K562 (cell line): ENCODE data around the gene ARSA. TPM values are rescaled to one million over a fixed set of nuclear protein-coding genes. Genes with fewer than 3 reads are reported as not detected.

Source experiments
- ATAC-seq: fragments of 200-7000 bp; cut with Tn5 transposase; 3 replicates; pipeline ENCODE4 v1.9.1; 2020; ENCODE audit warnings: moderate library complexity
- BruUV-seq: library from RNA; stranded (reverse); fragments of 400-500 nt; replicated peaks from 2 replicates; lab custom pipeline; 2021; lab: Mats Ljungman, UMichigan
- CTCF ChIA-PET: fragments of 300-600 bp; formaldehyde crosslinking; extraction: SDS; loops from one replicate; lab custom pipeline; 2021; ENCODE audit warnings: low intra/inter-chr PET ratio; lab: Yijun Ruan, JAX
- POLR2A ChIA-PET: fragments of 300-600, 350-650 bp; sonication (Branson Sonifier 250); formaldehyde crosslinking; extraction: SDS; loops from one replicate; lab custom pipeline; 2021; ENCODE audit warnings: antibody characterized with exemption, inconsistent platforms; lab: Yijun Ruan, JAX
- DNase-seq, 4 experiments: peaks; one replicate each; pipeline versions ENCODE4 v3.0.0 to v3.0.0-alpha.2; 2011 to 2018; ENCODE audit warnings: low spot score in 3 of 4, mixed read lengths in 3 of 4; ENCODE audit errors: extremely low read depth in 1 of 4
- FAIRE-seq: peaks from 2 replicates; lab custom pipeline; 2011; peaks lifted over from hg19 to GRCh38; lab: Jason Lieb, UNC
- H2AFZ ChIP-seq: 2 replicates; pipeline ENCODE4 v1.6.0; 2011; ENCODE audit warnings: low read depth, low read length, control low read depth, inconsistent platforms
- H3K27ac ChIP-seq: fragments of 200-600 bp; 3 replicates; pipeline ENCODE4 v1.8.0; 2011; ENCODE audit warnings: low read depth, mild to moderate bottlenecking, control low read depth, inconsistent platforms, low read length, moderate library complexity, mixed read lengths; ENCODE audit errors: extremely low read depth
- H3K27me3 ChIP-seq, 2 experiments: fragments of 300-600 bp in 1 of 2; 2 replicates in 1 of 2; 3 replicates in 1 of 2; pipeline versions ENCODE4 v1.6.0 to v1.8.0; 2011; ENCODE audit warnings: inconsistent platforms in 2 of 2, low read length in 2 of 2, mild to moderate bottlenecking in 1 of 2, mixed read lengths in 1 of 2, moderate library complexity in 1 of 2; ENCODE audit not compliant: control insufficient read depth in 2 of 2, insufficient read depth in 2 of 2
- H3K36me3 ChIP-seq: fragments of 300-600 bp; 3 replicates; pipeline ENCODE4 v1.8.0; 2011; ENCODE audit warnings: mild to moderate bottlenecking, low read length, inconsistent platforms; ENCODE audit not compliant: control insufficient read depth, insufficient read depth
- H3K4me1 ChIP-seq, 2 experiments: fragments of 200-600 bp in 1 of 2; replicated peaks in 1 of 2; 2 replicates in 1 of 2; 3 replicates in 1 of 2; pipeline versions ENCODE4 v1.5.1 to v1.8.0; 2011; ENCODE audit warnings: inconsistent platforms in 2 of 2, low read length in 2 of 2, mild to moderate bottlenecking in 1 of 2, mixed read lengths in 1 of 2, moderate library complexity in 1 of 2; ENCODE audit not compliant: control insufficient read depth in 2 of 2, insufficient read depth in 2 of 2
- H3K4me2 ChIP-seq: 2 replicates; pipeline ENCODE4 v1.6.1; 2011; ENCODE audit warnings: low read length, control low read depth, inconsistent platforms, mixed read lengths; ENCODE audit not compliant: insufficient read depth
- H3K4me3 ChIP-seq: fragments of 200-600 bp; sonication (generic), shearing (Covaris generic); 2 replicates; pipeline ENCODE4 v1.5.1; 2016; ENCODE audit warnings: control low read depth, inconsistent platforms
- H3K79me2 ChIP-seq: fragments of 200-600 bp; 3 replicates; pipeline ENCODE4 v1.8.0; 2011; ENCODE audit warnings: low read length, inconsistent platforms; ENCODE audit not compliant: control insufficient read depth, insufficient read depth
- H3K9ac ChIP-seq, 2 experiments: 2 replicates each; pipeline versions ENCODE4 v1.6.0 to v1.6.1; 2011; ENCODE audit warnings: low read depth in 2 of 2, low read length in 2 of 2, control low read depth in 1 of 2, inconsistent platforms in 1 of 2, mild to moderate bottlenecking in 1 of 2, mixed read lengths in 1 of 2; ENCODE audit not compliant: insufficient read depth in 1 of 2
- H3K9me1 ChIP-seq: one replicate; pipeline ENCODE4 v1.6.0; 2011; ENCODE audit warnings: inconsistent platforms, mild to moderate bottlenecking, low read length, moderate library complexity; ENCODE audit not compliant: control insufficient read depth, insufficient read depth
- H3K9me3 ChIP-seq: replicated peaks from 2 replicates; pipeline ENCODE4 v1.5.1; 2011; ENCODE audit warnings: low read depth, low read length, inconsistent platforms; ENCODE audit not compliant: control insufficient read depth, insufficient read depth
- H4K20me1 ChIP-seq: replicated peaks from 2 replicates; pipeline ENCODE4 v1.6.1; 2011; ENCODE audit warnings: low read length, inconsistent platforms, mixed read lengths; ENCODE audit not compliant: control insufficient read depth, insufficient read depth
- ATF1 ChIP-seq, 2 experiments: fragments of 450-650 bp in 1 of 2; IDR thresholded peaks; 2 replicates each; pipeline ENCODE4 v1.6.1; 2016; ENCODE audit warnings: missing compliant biosample characterization in 1 of 2, missing genetic modification characterization in 1 of 2
- NFATC3 ChIP-seq: fragments of 450-650 bp; IDR thresholded peaks from 2 replicates; pipeline ENCODE4 v1.6.1; 2017; ENCODE audit warnings: mild to moderate bottlenecking
- SRSF7 ChIP-seq: fragments of 200-400 bp; formaldehyde crosslinking; optimal IDR thresholded peaks from 2 replicates; pipeline ENCODE3; 2017; ENCODE audit warnings: mild to moderate bottlenecking, low read depth, low read length
- ZNF431 ChIP-seq: sonication (generic); formaldehyde crosslinking; IDR thresholded peaks from 2 replicates; pipeline ENCODE4 v1.8.0; 2022; ENCODE audit warnings: mild to moderate bottlenecking, missing genetic modification reagents
- WGBS: fragments of 100-300 bp; shearing (Covaris generic); methylation state at CpG from one replicate; pipeline ENCODE4 v1.1.6; 2016; ENCODE audit warnings: low coverage, mixed read lengths; ENCODE audit not compliant: insufficient coverage; ENCODE audit errors: missing lambda C conversion rate; 5-methylcytosine and 5-hydroxymethylcytosine counted together
- in situ Hi-C: fragments of 300-500 bp; cut with MboI; formaldehyde crosslinking; loops from 4 replicates; pipeline ENCODE4 v1.15.0; 2018; ENCODE audit warnings: inconsistent platforms, mixed read lengths
- intact Hi-C: fragments of 100-400 bp; cut with micrococcal nuclease; formaldehyde crosslinking; loops from 2 replicates; pipeline ENCODE4 v1.14.2; 2022
- polyA plus RNA-seq, 8 experiments: library from polyadenylated mRNA; depleted of rRNA in 4 of 8; stranded (reverse) in 5 of 8; unstranded in 3 of 8; fragments of >200 nt; fragmentation: Nextera tagmentation in 2 of 8; fragmentation: Illumina TruSeq in 1 of 8; extraction: Ambion mirVana in 2 of 8; extraction: Trizol in 1 of 8; gene quantifications; 2 replicates each; pipeline versions ENCODE4 v1.2.1 to v1.2.3, GENCODE V29; 2011 to 2014; ENCODE audit warnings: inconsistent platforms in 1 of 8, missing spikeins in 1 of 8
- total RNA-seq, 7 experiments: library from RNA; depleted of rRNA in 6 of 7; stranded (reverse); fragments of >200 nt in 6 of 7; fragmentation: Illumina TruSeq in 2 of 7; extraction: Trizol in 2 of 7; gene quantifications; 2 replicates each; pipeline versions ENCODE4 v1.2.1 to v1.2.3, GENCODE V29; 2011 to 2021; ENCODE audit warnings: low replicate concordance in 1 of 7
- TF ChIP-seq, protein P1 (sequence below): fragments of 450-650 bp; formaldehyde crosslinking; IDR thresholded peaks from 2 replicates; pipeline ENCODE4 v1.4.0; 2022; ENCODE audit warnings: mild to moderate bottlenecking, moderate library complexity
- TF ChIP-seq, protein P2 (sequence below), 2 experiments: IDR thresholded peaks; 2 replicates each; pipeline ENCODE4 v1.6.1; 2012; ENCODE audit warnings: improper control_type of control experiment in 2 of 2, low read depth in 2 of 2, low read length in 2 of 2, borderline replicate concordance in 1 of 2

ARSA gene
- total and polyA plus RNA-seq, 9 of the 15 experiments (the other 6 are each of a cell fraction or from before 2014, with no cell fraction given), result 0.32 to 10.9 (median 1.8) TPM; not detected in 1

DNA sequence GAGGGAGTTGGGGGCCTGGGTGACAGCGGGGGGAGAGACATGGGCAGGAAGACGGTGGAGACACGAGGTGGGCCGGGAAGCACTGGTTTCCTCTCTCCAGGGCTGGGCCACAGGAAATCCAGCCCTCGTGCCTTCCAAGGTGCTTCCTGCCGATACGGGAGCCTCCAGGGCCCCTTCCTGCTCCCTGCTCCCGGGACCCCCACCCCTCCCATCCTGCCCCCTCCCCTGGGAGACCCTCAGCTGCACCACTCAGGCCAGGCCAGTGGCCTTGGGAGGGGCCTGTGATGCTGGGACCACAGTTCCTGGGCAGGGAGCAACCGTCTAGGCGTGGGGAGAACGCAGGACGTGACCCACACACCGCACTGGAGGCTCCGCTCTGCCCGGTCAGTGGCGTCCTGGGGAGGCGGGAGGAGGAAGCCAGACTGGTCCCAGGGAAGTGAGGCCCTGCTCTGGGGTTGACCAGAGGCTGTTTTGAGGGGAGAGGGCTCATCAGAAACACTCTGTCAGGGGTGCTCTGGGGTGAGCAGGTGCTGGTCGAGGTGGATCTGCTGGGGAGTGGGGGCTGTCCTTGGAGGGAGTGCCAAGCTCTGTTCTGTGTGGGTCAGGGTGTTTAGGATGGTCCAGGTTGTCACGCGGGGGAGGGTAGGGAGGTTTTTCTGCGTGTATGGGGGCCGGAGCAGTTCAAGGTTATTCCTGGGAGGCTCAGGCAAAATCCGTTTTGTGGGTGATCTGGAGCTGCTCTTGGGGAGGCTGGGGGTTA lies 44.7 kb upstream of the ARSA start, which contains the start of gene SHANK3:
TSS of gene SHANK3 (plus strand) at position 353 of the 760 bp plus-strand sequence.
- Histone ChIP-seq H3K9me3 (no peaks in the 10 kb centered on the region), H3K9me1 (no peaks in the 10 kb centered on the region), H4K20me1 (no peaks in the 10 kb centered on the region), H3K36me3 (no peaks in the 10 kb centered on the region), H3K4me1 (peaks cover 0 to 21% of the 10 kb centered on the region in 2 experiments; a peak in 1 of 5 replicates), H3K9ac (no peak within 1 kb of the TSS), H3K4me2 (no peak within 1 kb of the TSS), H3K27ac (no peak within 1 kb of the TSS), H3K4me3 (no peak within 1 kb of the TSS), H3K79me2 (no peaks in the 10 kb centered on the region), H3K27me3 (peaks cover 4 to 29% of the 10 kb centered on the region in 2 experiments; a peak in 4 of 5 replicates), H2AFZ (no peak within 1 kb of the TSS)
- TF ChIP-seq, protein P1, sequence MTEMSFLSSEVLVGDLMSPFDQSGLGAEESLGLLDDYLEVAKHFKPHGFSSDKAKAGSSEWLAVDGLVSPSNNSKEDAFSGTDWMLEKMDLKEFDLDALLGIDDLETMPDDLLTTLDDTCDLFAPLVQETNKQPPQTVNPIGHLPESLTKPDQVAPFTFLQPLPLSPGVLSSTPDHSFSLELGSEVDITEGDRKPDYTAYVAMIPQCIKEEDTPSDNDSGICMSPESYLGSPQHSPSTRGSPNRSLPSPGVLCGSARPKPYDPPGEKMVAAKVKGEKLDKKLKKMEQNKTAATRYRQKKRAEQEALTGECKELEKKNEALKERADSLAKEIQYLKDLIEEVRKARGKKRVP, result no peak
- no peak for TF ChIP-seq SRSF7
- TF ChIP-seq, protein P2, sequence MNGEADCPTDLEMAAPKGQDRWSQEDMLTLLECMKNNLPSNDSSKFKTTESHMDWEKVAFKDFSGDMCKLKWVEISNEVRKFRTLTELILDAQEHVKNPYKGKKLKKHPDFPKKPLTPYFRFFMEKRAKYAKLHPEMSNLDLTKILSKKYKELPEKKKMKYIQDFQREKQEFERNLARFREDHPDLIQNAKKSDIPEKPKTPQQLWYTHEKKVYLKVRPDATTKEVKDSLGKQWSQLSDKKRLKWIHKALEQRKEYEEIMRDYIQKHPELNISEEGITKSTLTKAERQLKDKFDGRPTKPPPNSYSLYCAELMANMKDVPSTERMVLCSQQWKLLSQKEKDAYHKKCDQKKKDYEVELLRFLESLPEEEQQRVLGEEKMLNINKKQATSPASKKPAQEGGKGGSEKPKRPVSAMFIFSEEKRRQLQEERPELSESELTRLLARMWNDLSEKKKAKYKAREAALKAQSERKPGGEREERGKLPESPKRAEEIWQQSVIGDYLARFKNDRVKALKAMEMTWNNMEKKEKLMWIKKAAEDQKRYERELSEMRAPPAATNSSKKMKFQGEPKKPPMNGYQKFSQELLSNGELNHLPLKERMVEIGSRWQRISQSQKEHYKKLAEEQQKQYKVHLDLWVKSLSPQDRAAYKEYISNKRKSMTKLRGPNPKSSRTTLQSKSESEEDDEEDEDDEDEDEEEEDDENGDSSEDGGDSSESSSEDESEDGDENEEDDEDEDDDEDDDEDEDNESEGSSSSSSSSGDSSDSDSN (IDR thresholded peaks at IDR 0.05; ENCODE audit: borderline replicate concordance in 1 of 2, low read depth in 2 of 2, low read length in 2 of 2), result 0 out of 4 replicates have a peak, but pooled peaks of 1 of the 2 experiments have one; percentile 66
- peak; percentile 72; the same call in 1 of the 2 replicates for TF ChIP-seq ZNF431 (CRISPR knock-in tag)
- no peak for TF ChIP-seq ATF1 (CRISPR knock-in tag; IDR thresholded peaks at IDR 0.05)
- TF ChIP-seq ATF1 (tag; IDR thresholded peaks at IDR 0.05), result no peak
- TF ChIP-seq NFATC3, result no peak
- peak; percentile 42; the same call in 2 of the 3 replicates for ATAC-seq
- BruUV-seq, result no TSS peak
- DNase-seq, result peak in 3 of 4 experiments; percentile 5 to 13 (median 8)
- 6% methylated on average over 14 of the region's 23 CpGs for WGBS
- in situ Hi-C loops, result no loop called here
- ChIA-PET CTCF (no interaction called here), POLR2A (no interaction called here)
- intact Hi-C loops, result no loop called here
- FAIRE-seq, result no peak
